NB4 (cell line): Measurements from ENCODE around the gene GLT1D1.

Experiments used
- DNase-seq: peaks from one replicate; pipeline ENCODE4 v3.0.0; 2010; ENCODE audit warnings: low read depth
- H3K4me3 ChIP-seq: one replicate; pipeline ENCODE4 v1.5.1; 2011; ENCODE audit warnings: mild to moderate bottlenecking, low read depth, low read length, moderate library complexity
- CTCF ChIP-seq: IDR thresholded peaks from one replicate; pipeline ENCODE4 v1.5.1; 2012; ENCODE audit warnings: low read depth, low read length
- MYC ChIP-seq: IDR thresholded peaks from 2 replicates; pipeline ENCODE4 v1.6.1; 2011; ENCODE audit warnings: low read depth, low read length
- POLR2A ChIP-seq: IDR thresholded peaks from 2 replicates; pipeline ENCODE4 v1.6.1; 2011; ENCODE audit warnings: mild to moderate bottlenecking; ENCODE audit not compliant: insufficient read length; ENCODE audit errors: extremely low read depth
- TF ChIP-seq, protein P1 (sequence below): IDR thresholded peaks from 2 replicates; pipeline ENCODE4 v1.6.1; 2011; ENCODE audit warnings: low read depth, low read length

GLT1D1 gene

GRCh38 chr12:128871516-128871892, 18.2 kb downstream of the GLT1D1 start:
- no peak overlapping the region for H3K4me3 ChIP-seq
- DNase-seq: no peak
- TF ChIP-seq POLR2A (no peak), MYC (no peak), CTCF (no peak)
- TF ChIP-seq, protein P1, sequence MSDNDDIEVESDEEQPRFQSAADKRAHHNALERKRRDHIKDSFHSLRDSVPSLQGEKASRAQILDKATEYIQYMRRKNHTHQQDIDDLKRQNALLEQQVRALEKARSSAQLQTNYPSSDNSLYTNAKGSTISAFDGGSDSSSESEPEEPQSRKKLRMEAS: no peak

- TF ChIP-seq, protein P1: no peak
- TF ChIP-seq MYC (no peak), POLR2A (no peak), CTCF (no peak)
- DNase-seq: no peak
- H3K4me3 ChIP-seq: no peak overlapping the region
Observed at GRCh38 chr12:128872303-128872702, 19.0 kb downstream of the GLT1D1 start.

DNA sequence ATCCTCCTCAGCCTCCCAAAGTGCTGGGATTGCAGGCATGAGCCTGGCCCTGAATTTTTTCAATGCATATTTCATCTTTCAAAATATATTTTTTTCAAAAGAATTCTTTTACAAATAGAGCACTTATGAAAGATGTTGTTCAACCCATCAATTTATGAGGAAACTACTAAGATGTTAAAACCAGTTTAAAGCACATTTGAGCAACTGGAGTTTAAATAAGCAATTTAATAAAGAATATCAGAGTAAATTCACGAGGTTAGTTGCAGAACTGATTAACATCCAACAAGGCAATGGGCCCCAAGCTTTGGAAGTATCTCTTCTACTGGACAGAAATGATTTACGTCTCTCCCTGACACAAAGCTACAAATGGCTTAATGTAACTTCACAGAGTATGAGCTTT, 23.3 kb downstream of the GLT1D1 start:
- H3K4me3 ChIP-seq: no peak overlapping the region
- TF ChIP-seq, protein P1: no peak
- no peak for TF ChIP-seq CTCF
- TF ChIP-seq POLR2A: no peak
- TF ChIP-seq MYC: no peak
- DNase-seq: no peak

- DNase-seq: no peak
- no peak overlapping the region for H3K4me3 ChIP-seq
- TF ChIP-seq, protein P1: no peak
- TF ChIP-seq MYC (no peak), POLR2A (no peak), CTCF (no peak)
Observed at GRCh38 chr12:128879898-128880764, 26.9 kb downstream of the GLT1D1 start.

DNA sequence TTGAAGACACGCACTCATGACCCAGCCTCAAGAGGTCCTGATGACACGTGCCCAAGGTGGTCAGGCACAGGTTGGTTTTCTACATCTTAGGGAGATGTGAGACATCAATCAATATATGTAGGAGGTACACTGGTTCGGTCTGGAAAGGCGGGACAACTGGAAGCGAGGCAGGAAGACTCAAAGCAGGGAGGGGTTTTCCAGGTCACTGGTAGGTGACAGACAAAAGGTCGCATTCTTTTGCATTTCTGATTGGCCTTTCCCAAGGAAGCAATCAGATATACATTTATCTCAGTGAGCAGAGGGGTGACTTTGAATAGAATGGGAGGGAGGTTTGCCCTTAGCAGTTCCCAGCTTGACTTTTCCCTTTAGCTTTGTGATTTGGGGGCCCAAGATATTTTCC, 38.6 kb downstream of the GLT1D1 start:
- no peak for DNase-seq
- no peak overlapping the region for H3K4me3 ChIP-seq
- TF ChIP-seq, protein P1: no peak

DNA sequence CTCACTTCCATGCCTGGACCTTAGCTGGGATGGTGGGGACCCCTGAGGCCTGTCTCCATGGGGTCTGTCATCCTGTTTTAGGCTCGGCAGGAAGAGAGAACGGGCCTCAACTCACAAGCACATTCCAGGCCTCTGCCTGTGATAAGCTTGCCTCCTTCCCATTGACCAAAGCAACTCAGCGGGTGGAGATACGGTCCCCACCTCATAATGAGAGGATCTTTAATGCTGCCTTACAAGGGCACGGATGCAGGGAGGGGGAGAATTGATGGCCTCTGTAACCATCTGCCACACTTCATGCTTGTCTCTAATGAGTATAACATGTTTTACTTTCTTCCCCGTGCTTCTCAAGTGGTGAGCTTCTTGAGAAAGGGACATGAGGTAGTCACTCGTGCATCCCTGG, 50.0 kb downstream of the GLT1D1 start:
- no peak overlapping the region for H3K4me3 ChIP-seq
- DNase-seq: no peak
- no peak for TF ChIP-seq CTCF
- TF ChIP-seq POLR2A: no peak
- TF ChIP-seq, protein P1: no peak
- TF ChIP-seq MYC: no peak
